Prostate gland (tissue), 2 donors: ENCODE measurements around the gene FAAH2. TPM values are rescaled to one million over a fixed set of nuclear protein-coding genes. Genes with fewer than 3 reads are reported as not detected.

ENCODE experiments used
- DNase-seq: peaks from one replicate; pipeline ENCODE4 v3.0.0-alpha.2; 2019; ENCODE audit warnings: low spot score
- H3K27ac ChIP-seq, 2 donors: fragments of 200-600 bp; sonication (generic); 2 replicates each; pipeline ENCODE4 v1.5.1; 2017 to 2019
- H3K27me3 ChIP-seq: fragments of 200-600 bp; sonication (generic); replicated peaks from 2 replicates; pipeline ENCODE4 v1.5.1; 2019; ENCODE audit not compliant: insufficient read depth
- H3K36me3 ChIP-seq, 2 donors: fragments of 200-600 bp; sonication (generic); 1 replicate in 1 of 2; 2 replicates in 1 of 2; pipeline versions ENCODE4 v1.5.1 to v1.8.1; 2017 to 2019
- H3K4me1 ChIP-seq: fragments of 200-600 bp; sonication (generic); replicated peaks from 2 replicates; pipeline ENCODE4 v1.5.1; 2019
- H3K4me3 ChIP-seq, 2 donors: fragments of 200-600 bp; sonication (generic); 2 replicates each; pipeline ENCODE4 v1.5.1; 2017 to 2019
- H3K9me3 ChIP-seq: fragments of 200-600 bp; sonication (generic); 2 replicates; pipeline ENCODE4 v1.5.1; 2017
- CTCF ChIP-seq, 4 experiments: fragments of 200-600 bp in 2 of 4; fragments of 450-650 bp in 2 of 4; sonication (generic) in 2 of 4; IDR thresholded peaks; 1 replicate in 3 of 4; 2 replicates in 1 of 4; pipeline ENCODE4 v1.5.1; 2016 to 2019; ENCODE audit warnings: antibody characterized with exemption in 4 of 4, mild to moderate bottlenecking in 2 of 4, moderate library complexity in 2 of 4
- POLR2A ChIP-seq: fragments of 450-650 bp; IDR thresholded peaks from one replicate; pipeline ENCODE4 v1.6.1; 2016; ENCODE audit warnings: antibody characterized with exemption, mild to moderate bottlenecking
- POLR2AphosphoS5 ChIP-seq: sonication (generic); formaldehyde crosslinking; IDR thresholded peaks from one replicate; pipeline ENCODE4 v1.6.1; 2017; ENCODE audit warnings: antibody characterized with exemption
- WGBS: methylation state at CpG from one replicate; pipeline ENCODE4 v1.1.5; 2018; 5-methylcytosine and 5-hydroxymethylcytosine counted together
- intact Hi-C: fragments of 100-400 bp; cut with DNase I; formaldehyde crosslinking; loops from one replicate; pipeline ENCODE4 v1.14.2; 2022
- total RNA-seq, 2 donors: library from RNA; depleted of rRNA; stranded (reverse); fragments of >200 nt; gene quantifications; one replicate each; pipeline ENCODE4 v1.1.0, GENCODE V29; 2016

Gene FAAH2
- total RNA-seq, 2 donors from 2014 or later = 31.7 to 40.2 TPM

DNA sequence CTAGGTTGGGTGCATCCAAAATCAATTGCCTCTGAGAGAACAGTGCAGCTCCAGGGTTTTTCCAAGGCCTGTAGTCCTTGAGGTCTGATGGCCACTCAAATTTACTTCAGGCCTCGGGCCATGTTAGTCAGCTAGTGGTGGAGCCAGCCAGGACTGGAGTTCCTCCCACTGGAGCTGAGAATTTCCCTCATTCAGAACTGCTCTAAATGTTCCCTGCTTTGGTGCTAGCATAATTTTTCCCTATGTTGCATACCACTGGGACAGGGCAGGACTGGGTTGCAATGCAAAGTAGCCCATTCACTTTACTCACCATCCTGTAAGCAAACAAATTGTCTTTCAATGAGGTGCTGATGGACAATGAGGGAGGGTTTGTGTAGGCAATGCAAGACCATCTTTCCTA, 159.3 kb downstream of the FAAH2 start:
- no peak for DNase-seq
- Histone ChIP-seq H3K27ac (no peak overlapping the region), H3K4me1 (no peaks in the 10 kb centered on the region), H3K4me3 (no peak overlapping the region), H3K36me3 (no peaks in the 10 kb centered on the region), H3K27me3 (no peaks in the 10 kb centered on the region), H3K9me3 (no peaks in the 10 kb centered on the region)
- 67% methylated on average over 1 of the region's 1 CpG for WGBS
- TF ChIP-seq POLR2AphosphoS5 (no peak), CTCF (IDR thresholded peaks at IDR 0.05) (no peak), POLR2A (no peak)
- intact Hi-C loops = no loop called here

DNA sequence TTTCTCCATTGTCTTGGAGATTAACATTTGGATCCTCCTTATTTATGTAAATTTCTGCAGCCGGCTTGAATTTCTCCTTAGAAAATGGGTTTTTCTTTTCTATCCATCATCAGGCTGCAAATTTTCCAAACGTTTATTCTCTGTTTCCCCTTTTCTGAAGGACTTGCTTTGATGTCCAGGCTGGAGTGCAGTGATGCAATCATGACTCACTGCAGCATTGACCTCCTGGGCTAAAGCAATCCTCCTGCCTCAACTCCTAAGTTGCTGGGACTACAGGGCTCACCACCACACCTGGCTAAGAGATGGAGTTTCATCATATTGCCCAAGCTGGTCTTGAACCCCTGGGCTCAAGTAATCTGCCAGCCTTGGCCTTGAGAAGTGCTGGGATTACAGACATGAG, 161.3 kb downstream of the FAAH2 start:
- no peak overlapping the region for H3K27ac ChIP-seq
- 85% methylated on average over 2 of the region's 2 CpGs for WGBS
- H3K4me3 ChIP-seq = no peak overlapping the region
- H3K4me1 ChIP-seq = no peaks in the 10 kb centered on the region
- H3K27me3 ChIP-seq = no peaks in the 10 kb centered on the region
- H3K9me3 ChIP-seq = no peaks in the 10 kb centered on the region
- no peak for DNase-seq
- intact Hi-C loops = no loop called here
- TF ChIP-seq POLR2AphosphoS5 (no peak), POLR2A (no peak), CTCF (IDR thresholded peaks at IDR 0.05) (no peak)
- no peaks in the 10 kb centered on the region for H3K36me3 ChIP-seq

- intact Hi-C loops = no loop called here
- TF ChIP-seq POLR2A (no peak), POLR2AphosphoS5 (no peak), CTCF (IDR thresholded peaks at IDR 0.05) (no peak)
- H3K4me1 ChIP-seq = no peaks in the 10 kb centered on the region
- H3K27ac ChIP-seq = no peak overlapping the region
- no peak overlapping the region for H3K4me3 ChIP-seq
- H3K9me3 ChIP-seq = no peaks in the 10 kb centered on the region
- H3K27me3 ChIP-seq = no peaks in the 10 kb centered on the region
- no peak for DNase-seq
- no peaks in the 10 kb centered on the region for H3K36me3 ChIP-seq
- 45% methylated on average over 3 of the region's 3 CpGs for WGBS
These were observed 165.0 kb downstream of the FAAH2 start for GRCh38 chrX:57451426-57452020.

GRCh38 chrX:57453901-57454300, 167.4 kb downstream of the FAAH2 start:
- H3K4me1 ChIP-seq = no peaks in the 10 kb centered on the region
- no peak overlapping the region for H3K4me3 ChIP-seq
- no peak for DNase-seq
- TF ChIP-seq POLR2AphosphoS5 (no peak), POLR2A (no peak), CTCF (IDR thresholded peaks at IDR 0.05) (peak in 2 of 4 experiments; percentile 8 to 19)
- intact Hi-C loops = no loop called here
- no peak overlapping the region for H3K27ac ChIP-seq
- H3K9me3 ChIP-seq = no peaks in the 10 kb centered on the region
- H3K27me3 ChIP-seq = no peaks in the 10 kb centered on the region
- WGBS = 41% methylated on average over 4 of the region's 4 CpGs
- H3K36me3 ChIP-seq = no peaks in the 10 kb centered on the region

GRCh38 chrX:57481514-57481913, 195.0 kb downstream of the FAAH2 start:
- Histone ChIP-seq H3K9me3 (no peaks in the 10 kb centered on the region), H3K27me3 (no peaks in the 10 kb centered on the region), H3K4me3 (no peak overlapping the region), H3K27ac (no peak overlapping the region), H3K36me3 (no peaks in the 10 kb centered on the region), H3K4me1 (no peaks in the 10 kb centered on the region)
- intact Hi-C loops = no loop called here
- WGBS = 94% methylated on average over 6 of the region's 6 CpGs
- TF ChIP-seq CTCF (IDR thresholded peaks at IDR 0.05) (no peak), POLR2A (no peak), POLR2AphosphoS5 (no peak)
- no peak for DNase-seq
